Caco-2 (cell line): ENCODE measurements around the gene CACNA2D1. TPM values are rescaled to one million over a fixed set of nuclear protein-coding genes. Genes with fewer than 3 reads are reported as not detected.

ENCODE experiments used
- BruUV-seq: library from RNA; stranded (reverse); fragments of 400-500 nt; replicated peaks from 2 replicates; lab custom pipeline; 2021; lab: Mats Ljungman, UMichigan
- CTCF ChIA-PET: fragments of 300-600 bp; sonication (Branson Sonifier 250); formaldehyde crosslinking; loops from one replicate; lab custom pipeline; 2022; ENCODE audit warnings: antibody characterized with exemption; lab: Charles Lee
- POLR2A ChIA-PET: fragments of 300-600 bp; sonication (Branson Sonifier 250); formaldehyde crosslinking; loops from one replicate; lab custom pipeline; 2022; ENCODE audit warnings: antibody characterized with exemption; lab: Charles Lee
- DNase-seq, 2 experiments: peaks; one replicate each; pipeline versions ENCODE4 v3.0.0 to v3.0.0-alpha.2; 2020 to 2022
- H3K27me3 ChIP-seq: replicated peaks from 2 replicates; pipeline ENCODE4 v1.6.0; 2011; ENCODE audit warnings: low read length; ENCODE audit not compliant: control insufficient read depth, insufficient read depth
- H3K36me3 ChIP-seq: 2 replicates; pipeline ENCODE4 v1.5.1; 2011; ENCODE audit warnings: low read length; ENCODE audit not compliant: control insufficient read depth, insufficient read depth
- H3K4me1 ChIP-seq: fragments of 250-450 bp; sonication (Bioruptor Pico); 2 replicates; pipeline ENCODE4 v1.5.1; 2020; ENCODE audit warnings: mild to moderate bottlenecking
- H3K4me3 ChIP-seq: 2 replicates; pipeline ENCODE4 v1.5.1; 2011; ENCODE audit warnings: low read depth, mild to moderate bottlenecking, control low read depth, low read length
- H3K9me3 ChIP-seq: fragments of 250-450 bp; sonication (Bioruptor Pico); 2 replicates; pipeline ENCODE4 v1.5.1; 2020; ENCODE audit warnings: mild to moderate bottlenecking, moderate library complexity
- H3K27ac Mint-ChIP-seq: one replicate; pipeline ENCODE4 v1.8.0; 2022; ENCODE audit warnings: mixed read lengths; ENCODE audit not compliant: unreplicated experiment
- H3K27me3 Mint-ChIP-seq: one replicate; pipeline ENCODE4 v1.8.0; 2022; ENCODE audit warnings: mixed read lengths; ENCODE audit not compliant: insufficient read depth, unreplicated experiment
- H3K36me3 Mint-ChIP-seq: one replicate; pipeline ENCODE4 v1.8.0; 2022; ENCODE audit warnings: mild to moderate bottlenecking, mixed read lengths; ENCODE audit not compliant: insufficient read depth, unreplicated experiment
- H3K4me1 Mint-ChIP-seq: one replicate; pipeline ENCODE4 v1.8.0; 2022; ENCODE audit warnings: low read depth, mixed read lengths; ENCODE audit not compliant: unreplicated experiment
- H3K4me3 Mint-ChIP-seq: one replicate; pipeline ENCODE4 v1.8.0; 2022; ENCODE audit warnings: mild to moderate bottlenecking, moderate library complexity, mixed read lengths; ENCODE audit not compliant: unreplicated experiment
- H3K9me3 Mint-ChIP-seq: one replicate; pipeline ENCODE4 v1.8.0; 2022; ENCODE audit warnings: mixed read lengths; ENCODE audit not compliant: unreplicated experiment
- intact Hi-C: fragments of 100-400 bp; cut with micrococcal nuclease; formaldehyde crosslinking; loops from one replicate; pipeline ENCODE4 v1.10.0; 2022; ENCODE audit not compliant: unreplicated experiment
- total RNA-seq: library from RNA; stranded (reverse); gene quantifications from 2 replicates; pipeline ENCODE4 v1.2.3, GENCODE V29; 2022
- TF ChIP-seq, protein P1 (sequence below), 2 experiments: fragments of 200-600 bp in 1 of 2; IDR thresholded peaks; 1 replicate in 1 of 2; 2 replicates in 1 of 2; pipeline versions ENCODE4 v1.5.1 to v1.8.0; 2011 to 2022; ENCODE audit warnings: antibody characterized with exemption in 1 of 2, control low read depth in 1 of 2, inconsistent platforms in 1 of 2, low read depth in 1 of 2, low read length in 1 of 2, mild to moderate bottlenecking in 1 of 2, moderate library complexity in 1 of 2; ENCODE audit not compliant: insufficient read depth in 1 of 2, severe bottlenecking in 1 of 2, unreplicated experiment in 1 of 2

CACNA2D1 gene
- total RNA-seq, 1 experiment from 2014 or later, result not detected

GRCh38 chr7:82348251-82348650, 95.3 kb downstream of the CACNA2D1 start:
- H3K9me3 Mint-ChIP-seq, result no peaks in the 10 kb centered on the region
- intact Hi-C loops, result no loop called here
- H3K36me3 Mint-ChIP-seq, result no peaks in the 10 kb centered on the region
- Histone ChIP-seq H3K27me3 (no peaks in the 10 kb centered on the region), H3K36me3 (no peaks in the 10 kb centered on the region), H3K9me3 (no peaks in the 10 kb centered on the region), H3K4me1 (no peaks in the 10 kb centered on the region), H3K4me3 (no peak overlapping the region)
- H3K4me1 Mint-ChIP-seq, result no peaks in the 10 kb centered on the region
- H3K27me3 Mint-ChIP-seq, result no peaks in the 10 kb centered on the region
- no peak overlapping the region for H3K4me3 Mint-ChIP-seq
- CTCF ChIA-PET, result no interaction called here
- TF ChIP-seq, protein P1, sequence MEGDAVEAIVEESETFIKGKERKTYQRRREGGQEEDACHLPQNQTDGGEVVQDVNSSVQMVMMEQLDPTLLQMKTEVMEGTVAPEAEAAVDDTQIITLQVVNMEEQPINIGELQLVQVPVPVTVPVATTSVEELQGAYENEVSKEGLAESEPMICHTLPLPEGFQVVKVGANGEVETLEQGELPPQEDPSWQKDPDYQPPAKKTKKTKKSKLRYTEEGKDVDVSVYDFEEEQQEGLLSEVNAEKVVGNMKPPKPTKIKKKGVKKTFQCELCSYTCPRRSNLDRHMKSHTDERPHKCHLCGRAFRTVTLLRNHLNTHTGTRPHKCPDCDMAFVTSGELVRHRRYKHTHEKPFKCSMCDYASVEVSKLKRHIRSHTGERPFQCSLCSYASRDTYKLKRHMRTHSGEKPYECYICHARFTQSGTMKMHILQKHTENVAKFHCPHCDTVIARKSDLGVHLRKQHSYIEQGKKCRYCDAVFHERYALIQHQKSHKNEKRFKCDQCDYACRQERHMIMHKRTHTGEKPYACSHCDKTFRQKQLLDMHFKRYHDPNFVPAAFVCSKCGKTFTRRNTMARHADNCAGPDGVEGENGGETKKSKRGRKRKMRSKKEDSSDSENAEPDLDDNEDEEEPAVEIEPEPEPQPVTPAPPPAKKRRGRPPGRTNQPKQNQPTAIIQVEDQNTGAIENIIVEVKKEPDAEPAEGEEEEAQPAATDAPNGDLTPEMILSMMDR (IDR thresholded peaks at IDR 0.05; ENCODE audit: insufficient read depth in 1 of 2, low read depth in 1 of 2, low read length in 1 of 2, severe bottlenecking in 1 of 2, unreplicated experiment in 1 of 2), result no peak
- BruUV-seq, result no TSS peak
- POLR2A ChIA-PET, result no interaction called here
- DNase-seq, result no peak
- no peak overlapping the region for H3K27ac Mint-ChIP-seq

GRCh38 chr7:82347808-82348207, 95.8 kb downstream of the CACNA2D1 start:
- ChIA-PET POLR2A (no interaction called here), CTCF (no interaction called here)
- BruUV-seq, result no TSS peak
- H3K4me1 ChIP-seq, result no peaks in the 10 kb centered on the region
- H3K4me3 Mint-ChIP-seq, result no peak overlapping the region
- DNase-seq, result no peak
- no peaks in the 10 kb centered on the region for H3K27me3 ChIP-seq
- intact Hi-C loops, result no loop called here
- no peaks in the 10 kb centered on the region for H3K4me1 Mint-ChIP-seq
- no peaks in the 10 kb centered on the region for H3K9me3 Mint-ChIP-seq
- H3K9me3 ChIP-seq, result no peaks in the 10 kb centered on the region
- no peaks in the 10 kb centered on the region for H3K36me3 ChIP-seq
- H3K27ac Mint-ChIP-seq, result no peak overlapping the region
- TF ChIP-seq, protein P1 (IDR thresholded peaks at IDR 0.05; ENCODE audit: insufficient read depth in 1 of 2, low read depth in 1 of 2, low read length in 1 of 2, severe bottlenecking in 1 of 2, unreplicated experiment in 1 of 2), result no peak
- no peaks in the 10 kb centered on the region for H3K36me3 Mint-ChIP-seq
- no peaks in the 10 kb centered on the region for H3K27me3 Mint-ChIP-seq
- no peak overlapping the region for H3K4me3 ChIP-seq

DNA sequence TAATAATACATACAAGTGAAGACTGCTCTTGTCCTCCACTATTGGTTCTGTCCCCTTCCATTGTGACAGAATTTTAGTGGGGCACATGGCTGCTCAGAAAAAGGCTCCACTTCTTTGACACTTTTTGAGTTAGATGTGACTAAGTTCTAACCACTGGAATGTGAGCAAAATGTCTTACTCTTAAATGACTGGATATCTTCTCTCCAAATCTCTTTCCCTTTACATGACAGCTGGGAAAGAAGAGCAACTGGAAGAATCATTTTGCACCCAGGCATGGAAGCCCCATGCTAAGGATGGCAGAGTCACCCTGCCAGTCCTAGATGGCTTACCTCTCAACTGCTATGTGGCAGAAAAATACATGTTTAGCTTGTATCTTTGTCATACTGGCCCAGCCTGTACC, 97.7 kb downstream of the CACNA2D1 start:
- no peaks in the 10 kb centered on the region for H3K27me3 Mint-ChIP-seq
- CTCF ChIA-PET, result no interaction called here
- TF ChIP-seq, protein P1 (IDR thresholded peaks at IDR 0.05; ENCODE audit: insufficient read depth in 1 of 2, low read depth in 1 of 2, low read length in 1 of 2, severe bottlenecking in 1 of 2, unreplicated experiment in 1 of 2), result no peak
- no peaks in the 10 kb centered on the region for H3K36me3 ChIP-seq
- no peaks in the 10 kb centered on the region for H3K9me3 Mint-ChIP-seq
- no peaks in the 10 kb centered on the region for H3K36me3 Mint-ChIP-seq
- no peaks in the 10 kb centered on the region for H3K27me3 ChIP-seq
- no peak for DNase-seq
- H3K4me3 Mint-ChIP-seq, result no peak overlapping the region
- H3K4me1 Mint-ChIP-seq, result no peaks in the 10 kb centered on the region
- no peaks in the 10 kb centered on the region for H3K4me1 ChIP-seq
- no peak overlapping the region for H3K27ac Mint-ChIP-seq
- H3K4me3 ChIP-seq, result no peak overlapping the region
- BruUV-seq, result no TSS peak
- no peaks in the 10 kb centered on the region for H3K9me3 ChIP-seq
- POLR2A ChIA-PET, result no interaction called here
- intact Hi-C loops, result no loop called here
